ENCODE results near the gene SND1.
"Not testable (repeated sequence)": the region's sequence is repeated elsewhere in the genome, so short reads cannot be mapped to it uniquely, and the experiment has no call there.

The SND1 gene

DNA sequence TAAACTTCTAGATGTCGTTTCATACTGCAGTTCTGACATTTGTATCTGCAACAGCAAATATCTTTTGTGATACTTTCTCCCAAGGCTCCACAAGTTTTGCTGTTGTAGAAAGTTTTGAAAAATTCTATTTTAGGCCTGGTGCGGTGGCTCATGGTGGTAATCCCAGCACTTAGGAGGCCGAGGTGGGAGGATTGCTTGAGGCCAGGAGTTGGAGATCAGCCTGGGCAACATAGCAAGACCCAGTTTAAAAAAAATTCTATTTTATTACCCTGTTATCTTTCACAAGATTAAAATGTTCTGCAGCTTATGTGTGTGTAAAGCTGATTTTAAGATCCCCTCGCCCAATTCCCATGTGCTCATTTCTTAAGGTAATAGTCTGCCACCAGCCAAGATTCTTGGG is 1.4 kb downstream of the SND1 start:
- no peak for DNase-seq

DNA sequence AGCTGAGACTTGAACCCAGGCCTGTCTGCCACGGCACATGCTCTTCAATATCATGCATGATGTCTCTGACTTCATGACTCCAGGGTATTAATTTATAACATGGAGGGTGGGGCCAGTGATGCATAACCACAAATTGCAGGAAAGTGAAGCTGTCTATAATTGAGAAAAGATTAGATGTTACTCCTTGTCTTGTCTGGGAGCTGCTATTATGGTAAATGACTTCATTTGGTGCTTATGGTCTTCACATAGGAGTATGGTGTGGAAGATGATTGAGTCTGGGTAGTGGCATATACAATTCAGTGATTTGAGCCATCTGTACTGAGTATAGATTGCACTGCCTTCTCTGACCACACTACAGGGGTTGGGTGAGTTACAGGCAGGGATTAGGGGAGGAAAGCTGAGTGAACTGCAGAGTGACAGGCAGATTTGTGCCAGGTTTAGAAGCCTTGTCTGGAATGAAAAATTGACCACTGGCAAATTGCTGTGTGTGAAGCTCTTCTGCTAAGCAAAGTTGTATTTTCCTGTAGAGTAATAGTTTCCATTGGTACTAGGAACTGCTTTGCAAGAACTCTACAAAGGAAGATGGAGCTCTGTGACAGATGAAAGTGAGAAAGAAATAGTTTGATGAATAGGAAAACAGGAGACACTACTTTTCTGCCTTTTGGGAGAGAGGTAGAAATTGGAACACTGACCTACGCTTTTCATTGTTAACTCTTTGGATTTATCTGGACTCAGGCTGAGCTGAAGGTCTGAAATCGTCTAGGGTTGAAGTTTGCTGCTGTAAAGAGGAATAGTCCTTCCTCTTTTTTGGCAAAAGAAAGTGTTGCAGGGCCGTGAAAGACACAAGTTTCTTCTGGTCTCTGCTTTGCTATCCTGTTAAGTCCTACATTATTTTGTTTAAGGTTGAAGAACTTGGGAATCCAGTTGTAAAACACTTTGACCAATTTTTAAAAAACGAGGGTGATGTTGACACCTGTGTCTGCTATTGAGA is 2.7 kb downstream of the SND1 start:
- DNase-seq = no peak

DNA sequence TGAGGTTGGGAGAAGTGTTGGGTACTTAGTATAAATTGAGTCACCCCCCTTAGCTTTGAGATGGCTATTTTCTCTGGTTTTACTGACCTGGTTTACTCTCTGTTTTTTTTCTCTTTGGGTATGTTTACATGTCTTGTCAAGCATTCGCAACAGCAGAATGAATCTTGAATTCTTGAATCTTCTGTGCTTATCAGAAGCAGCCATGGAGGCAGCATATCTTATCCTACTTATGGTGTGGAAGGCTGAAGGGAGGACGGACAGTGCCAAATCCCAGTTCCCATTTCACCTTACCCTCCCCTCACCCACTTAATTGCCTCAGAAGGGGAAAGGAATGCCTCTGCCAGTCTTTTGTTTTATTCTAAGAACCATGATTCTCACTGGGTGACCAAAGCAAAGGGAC is 3.7 kb downstream of the SND1 start:
- no peak for DNase-seq

DNA sequence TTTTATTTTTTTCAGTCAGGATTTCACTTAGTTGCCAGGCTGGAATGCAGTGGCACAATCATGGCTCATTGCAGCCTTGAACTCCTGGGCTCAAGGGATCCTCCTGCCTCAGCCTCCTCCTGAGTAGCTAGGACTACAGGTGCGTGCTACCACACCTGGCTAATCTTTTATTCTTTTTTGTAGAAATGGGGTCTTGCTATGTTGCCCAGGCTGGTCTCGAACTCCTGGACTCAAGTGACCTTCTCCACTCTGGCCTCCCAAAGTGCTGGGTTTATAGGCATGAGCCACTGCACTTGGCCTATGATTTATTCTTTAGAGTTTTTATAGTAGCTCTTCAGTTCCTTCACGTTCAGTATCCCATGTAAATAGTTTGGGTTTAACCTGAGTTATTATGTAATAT is 5.5 kb downstream of the SND1 start:
- no peak for DNase-seq

- DNase-seq = no peak
These were observed 7.1 kb downstream of the SND1 start for GRCh38 chr7:127658970-127659630.

DNA sequence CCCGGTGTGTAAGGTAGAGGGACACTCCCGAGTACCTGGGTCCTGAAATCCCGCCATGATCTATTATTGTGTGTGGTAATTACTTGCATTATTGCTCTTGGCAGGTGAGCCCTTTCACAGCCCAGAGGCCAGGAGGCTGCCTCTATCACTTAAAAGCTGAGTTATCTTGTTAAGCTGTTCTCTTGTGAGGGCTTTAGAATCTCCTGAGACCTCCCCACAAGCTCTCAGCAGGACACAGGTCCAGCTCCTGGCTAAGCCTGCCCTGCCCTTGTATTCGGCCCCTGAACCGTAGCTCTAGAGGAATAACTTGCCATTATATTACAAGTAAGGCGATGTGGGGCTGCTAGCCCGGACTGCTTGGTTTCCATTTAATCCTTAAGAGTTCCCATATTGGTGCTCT is 13.9 kb downstream of the SND1 start:
- no peak for DNase-seq

DNA sequence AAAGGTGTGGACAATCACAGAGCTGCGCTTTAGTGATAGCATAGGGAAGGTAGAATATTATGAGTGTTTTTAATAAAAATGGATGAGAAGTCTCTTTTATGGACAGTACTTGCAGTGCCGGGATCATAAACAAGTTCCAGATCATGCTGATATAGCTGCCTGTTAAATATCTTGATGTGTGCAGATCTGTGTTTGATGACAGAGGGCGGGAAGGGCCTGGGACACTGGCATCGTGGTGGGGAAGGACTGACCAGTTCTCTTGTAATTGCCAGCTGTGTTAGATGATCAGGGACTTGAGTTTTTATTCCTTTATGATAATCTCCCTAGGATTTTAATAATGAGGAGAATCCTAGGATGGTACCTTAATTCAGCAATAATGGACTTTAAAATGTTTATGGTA is 14.6 kb downstream of the SND1 start:
- DNase-seq = no peak

DNA sequence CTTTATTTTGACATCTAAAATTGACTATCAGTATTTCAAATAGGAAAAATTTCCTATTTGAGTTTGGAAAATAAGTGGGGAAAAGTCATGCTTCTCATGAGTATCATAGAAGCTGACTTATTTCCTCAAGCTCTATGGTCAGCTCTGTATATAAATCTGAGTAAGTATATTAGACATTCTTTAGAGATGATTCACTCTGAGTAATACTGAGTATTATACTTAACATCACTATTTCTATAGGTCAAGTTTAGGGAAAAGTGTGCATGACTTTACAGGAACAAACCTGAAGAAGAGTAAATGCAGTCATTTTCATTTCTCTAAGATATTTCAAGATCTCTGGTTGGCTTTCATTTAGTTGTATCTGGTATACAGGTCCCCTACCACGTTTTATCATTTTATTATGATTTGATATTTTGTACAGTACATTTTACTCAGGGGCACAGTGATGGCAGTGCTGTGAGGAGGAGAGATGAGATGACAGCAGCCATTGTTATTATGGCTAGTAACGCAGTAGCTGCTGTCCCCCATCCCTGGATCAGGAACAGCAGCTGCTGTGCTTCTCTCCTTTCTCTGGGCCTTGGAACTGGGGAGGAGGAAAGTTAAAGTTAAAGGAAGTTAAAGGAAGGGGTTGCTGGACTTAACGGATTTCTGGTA is 15.2 kb downstream of the SND1 start:
- no peak for DNase-seq

- DNase-seq = no peak
These were observed 16.0 kb downstream of the SND1 start for GRCh38 chr7:127667759-127668530.

- no peak for DNase-seq
These were observed 19.3 kb downstream of the SND1 start for GRCh38 chr7:127671341-127671740.

- DNase-seq = no peak
These were observed 21.9 kb downstream of the SND1 start for GRCh38 chr7:127673902-127674301.

- DNase-seq = no peak
These were observed 22.4 kb downstream of the SND1 start for GRCh38 chr7:127674361-127674760.

DNA sequence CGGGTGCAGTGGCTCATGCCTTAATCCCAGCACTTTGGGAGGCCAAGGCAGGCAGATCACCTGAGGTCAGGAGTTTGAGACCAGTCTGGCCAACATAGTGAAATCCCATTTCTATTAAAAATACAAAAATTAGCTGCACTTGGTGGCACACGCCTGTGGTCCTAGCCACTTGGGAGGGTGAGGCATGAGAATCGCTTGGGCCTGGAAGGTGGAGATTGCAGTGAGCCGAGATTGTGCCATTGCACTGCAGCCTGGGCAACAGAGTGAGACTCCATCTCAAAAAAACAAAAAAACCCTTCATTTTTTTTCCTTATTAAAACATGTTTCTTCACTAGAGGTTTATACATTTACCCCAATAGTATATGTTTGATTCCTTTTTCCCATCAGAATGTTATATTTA is 22.9 kb downstream of the SND1 start:
- not testable (repeated sequence) for DNase-seq

- no peak for DNase-seq
These were observed 23.7 kb downstream of the SND1 start for GRCh38 chr7:127675721-127676120.

DNA sequence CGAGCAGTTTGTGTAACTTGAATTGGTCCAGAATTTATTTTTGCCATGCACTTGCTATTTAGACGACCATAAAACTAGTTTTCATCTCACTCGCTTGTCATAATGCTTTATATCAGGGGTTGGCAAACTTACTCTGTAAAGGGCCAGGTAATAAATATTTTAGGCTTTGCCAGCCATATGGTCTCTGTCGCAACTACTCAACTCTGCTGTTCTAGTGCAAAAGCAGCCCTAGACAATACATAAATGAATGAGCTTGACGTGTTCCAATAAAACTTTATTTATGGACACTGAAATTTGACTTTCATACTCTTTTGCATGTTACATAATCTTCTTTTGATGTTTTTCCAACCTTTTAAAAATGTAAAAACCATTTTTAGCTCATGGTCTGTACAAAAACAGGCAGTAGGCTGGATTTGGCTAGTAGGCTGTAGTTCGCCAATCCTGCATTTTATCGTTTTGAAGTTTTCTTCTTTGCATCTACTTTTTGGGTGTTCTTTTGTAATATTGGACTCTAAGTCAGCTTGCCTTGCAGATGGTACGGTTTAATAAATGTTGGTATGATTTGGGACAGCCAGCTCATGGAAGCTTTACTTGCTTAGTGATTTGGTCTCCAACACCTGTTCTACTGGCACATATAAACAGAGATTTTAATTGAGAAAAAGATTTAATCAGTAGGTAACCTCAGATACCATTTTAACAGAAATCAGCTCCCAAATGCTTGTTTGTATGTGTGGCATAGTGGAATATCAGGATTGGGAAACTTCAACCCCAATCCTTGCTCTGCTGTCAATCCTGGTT is 25.6 kb downstream of the SND1 start:
- DNase-seq = no peak

DNA sequence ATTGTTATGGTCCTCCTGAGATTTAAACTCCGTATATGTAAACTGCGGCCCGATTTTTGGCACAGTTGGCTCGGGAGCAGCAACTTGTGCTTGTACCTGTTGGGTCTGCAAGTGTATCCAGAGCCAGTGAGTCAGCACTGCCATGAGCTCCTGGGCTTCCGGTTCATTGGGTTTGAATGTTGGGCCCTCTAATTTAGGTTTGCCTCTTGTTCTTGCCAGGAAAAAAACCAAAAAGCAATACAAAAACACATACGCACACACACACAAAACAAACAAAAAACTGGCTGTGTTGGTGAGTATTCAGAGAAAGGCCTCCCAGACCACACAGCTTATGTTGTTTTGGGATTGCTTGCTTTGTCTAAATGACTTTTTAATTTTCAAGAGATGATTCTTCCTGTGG is 26.3 kb downstream of the SND1 start:
- no peak for DNase-seq

- no peak for DNase-seq
These were observed 27.0 kb downstream of the SND1 start for GRCh38 chr7:127678947-127679346.

DNA sequence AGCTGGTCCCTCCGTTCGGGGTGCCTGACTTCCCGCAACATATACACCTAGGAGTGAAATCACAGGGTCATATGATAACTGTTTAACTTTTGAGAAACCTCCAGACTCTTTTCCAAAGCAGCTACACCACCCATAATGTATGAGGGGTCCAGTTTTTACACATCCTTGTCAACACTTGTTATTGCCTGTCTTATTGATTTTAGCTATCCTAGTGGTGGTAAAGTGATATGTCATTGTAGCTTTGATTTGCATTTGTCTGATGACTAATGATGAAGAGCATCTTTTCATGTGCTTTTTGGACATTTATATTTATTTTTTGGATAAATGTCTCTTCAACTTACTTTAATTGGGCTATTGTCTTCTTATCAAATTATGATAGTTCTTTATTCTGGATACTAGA is 29.0 kb downstream of the SND1 start:
- DNase-seq = no peak

GRCh38 chr7:127682140-127682539 is 30.1 kb downstream of the SND1 start:
- no peak for DNase-seq

- no peak for DNase-seq
These were observed 32.0 kb downstream of the SND1 start for GRCh38 chr7:127683776-127684681.

DNA sequence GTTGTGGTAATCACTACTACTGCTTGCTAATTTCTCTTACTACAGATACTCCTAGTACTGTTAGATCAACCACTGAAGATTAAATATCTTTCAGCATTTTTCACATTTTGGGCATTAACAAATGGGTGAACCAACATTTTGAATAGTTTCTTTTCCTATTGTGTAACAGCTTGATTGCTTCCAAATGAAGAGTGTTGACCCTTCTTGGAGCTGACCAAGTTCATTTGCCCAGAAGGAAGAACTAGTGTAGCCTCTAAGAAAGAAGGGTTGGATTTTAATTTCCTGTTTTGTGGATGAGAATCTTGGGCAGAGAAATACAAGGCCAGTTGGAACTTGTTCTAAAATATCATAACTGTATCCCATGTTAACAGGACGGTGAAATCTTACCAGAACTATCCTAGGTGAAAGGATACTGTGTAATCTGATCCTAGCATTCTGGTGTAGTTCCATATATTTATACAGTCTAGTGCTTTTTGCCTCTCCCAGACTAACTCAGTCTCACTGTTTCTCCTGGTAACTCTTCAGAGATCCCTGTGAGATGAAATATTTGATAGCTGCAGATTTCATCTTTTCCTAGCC is 37.3 kb downstream of the SND1 start:
- no peak for DNase-seq
